ENCODE results near the gene OR56A4.

Gene OR56A4

GRCh38 chr11:6006846-6007245 lies at the start of gene OR56A4:
Gene OR56A4, minus strand, starts transcription at chr11:6006946. Its CDS starts 3,954 bp downstream, at chr11:6002992.
- Mint-ChIP-seq H3K9me3 (ENCODE audit: low read depth) (no peaks in the 10 kb centered on the region), H3K36me3 (no peaks in the 10 kb centered on the region), H3K4me1 (ENCODE audit: low read depth) (no peaks in the 10 kb centered on the region)

GRCh38 chr11:6055569-6055968 lies 48.8 kb upstream of the OR56A4 start:
- Mint-ChIP-seq H3K27me3 (peaks cover 10% of the 10 kb centered on the region), H3K4me1 (ENCODE audit: low read depth) (no peaks in the 10 kb centered on the region), H3K27ac (no peak overlapping the region), H3K4me3 (no peak overlapping the region), H3K36me3 (no peaks in the 10 kb centered on the region), H3K9me3 (ENCODE audit: low read depth) (no peaks in the 10 kb centered on the region)

More at GRCh38 chr11:6006846-6007245, at the start of gene OR56A4:
- no peak within 1 kb of the TSS for H3K27ac Mint-ChIP-seq
- H3K27me3 Mint-ChIP-seq: peaks cover 8% of the 10 kb centered on the region
- no peak within 1 kb of the TSS for H3K4me3 Mint-ChIP-seq

GRCh38 chr11:6052374-6052773 lies 45.6 kb upstream of the OR56A4 start:
- Mint-ChIP-seq H3K9me3 (ENCODE audit: low read depth) (no peaks in the 10 kb centered on the region), H3K27ac (no peak overlapping the region), H3K36me3 (no peaks in the 10 kb centered on the region), H3K4me1 (ENCODE audit: low read depth) (no peaks in the 10 kb centered on the region), H3K4me3 (no peak overlapping the region), H3K27me3 (peaks cover 15% of the 10 kb centered on the region)

GRCh38 chr11:6040874-6041273 lies 34.1 kb upstream of the OR56A4 start:
- Mint-ChIP-seq H3K9me3 (ENCODE audit: low read depth) (no peaks in the 10 kb centered on the region), H3K4me3 (no peak overlapping the region), H3K27me3 (peaks cover 4% of the 10 kb centered on the region), H3K27ac (no peak overlapping the region), H3K36me3 (no peaks in the 10 kb centered on the region), H3K4me1 (ENCODE audit: low read depth) (no peaks in the 10 kb centered on the region)

- Mint-ChIP-seq H3K27me3 (peaks cover 12% of the 10 kb centered on the region), H3K36me3 (no peaks in the 10 kb centered on the region), H3K4me3 (no peak within 1 kb of the TSS), H3K27ac (no peak within 1 kb of the TSS), H3K9me3 (ENCODE audit: low read depth) (no peaks in the 10 kb centered on the region), H3K4me1 (ENCODE audit: low read depth) (no peaks in the 10 kb centered on the region)
These were observed 24.1 kb upstream of the OR56A4 start, which contains the start of gene OR56A1 for GRCh38 chr11:6030708-6031405. Gene OR56A1, minus strand, starts transcription at chr11:6030758. Its CDS starts 3,066 bp downstream, at chr11:6027692.

- H3K36me3 Mint-ChIP-seq: no peaks in the 10 kb centered on the region
- H3K4me1 Mint-ChIP-seq (ENCODE audit: low read depth): no peaks in the 10 kb centered on the region
- no peak overlapping the region for H3K27ac Mint-ChIP-seq
- H3K27me3 Mint-ChIP-seq: peaks cover 9% of the 10 kb centered on the region
- H3K4me3 Mint-ChIP-seq: no peak overlapping the region
- H3K9me3 Mint-ChIP-seq (ENCODE audit: low read depth): no peaks in the 10 kb centered on the region
These were observed 20.8 kb upstream of the OR56A4 start for GRCh38 chr11:6027501-6027900.

- no peaks in the 10 kb centered on the region for H3K36me3 Mint-ChIP-seq
- no peaks in the 10 kb centered on the region for H3K4me1 Mint-ChIP-seq (ENCODE audit: low read depth)
- no peaks in the 10 kb centered on the region for H3K9me3 Mint-ChIP-seq (ENCODE audit: low read depth)
- peaks cover 9% of the 10 kb centered on the region for H3K27me3 Mint-ChIP-seq
- H3K4me3 Mint-ChIP-seq: no peak overlapping the region
- no peak overlapping the region for H3K27ac Mint-ChIP-seq
These were observed 18.3 kb upstream of the OR56A4 start for GRCh38 chr11:6025056-6025455.

- no peaks in the 10 kb centered on the region for H3K36me3 Mint-ChIP-seq
- no peak overlapping the region for H3K27ac Mint-ChIP-seq
- H3K9me3 Mint-ChIP-seq (ENCODE audit: low read depth): no peaks in the 10 kb centered on the region
- no peaks in the 10 kb centered on the region for H3K4me1 Mint-ChIP-seq (ENCODE audit: low read depth)
- peaks cover 13% of the 10 kb centered on the region for H3K27me3 Mint-ChIP-seq
- H3K4me3 Mint-ChIP-seq: no peak overlapping the region
These were observed 16.2 kb upstream of the OR56A4 start for GRCh38 chr11:6022956-6023355.

- no peaks in the 10 kb centered on the region for H3K4me1 Mint-ChIP-seq (ENCODE audit: low read depth)
- H3K4me3 Mint-ChIP-seq: no peak overlapping the region
- H3K27ac Mint-ChIP-seq: no peak overlapping the region
- H3K9me3 Mint-ChIP-seq (ENCODE audit: low read depth): peaks cover 10% of the 10 kb centered on the region
- peaks cover 2% of the 10 kb centered on the region for H3K36me3 Mint-ChIP-seq
- H3K27me3 Mint-ChIP-seq: peaks cover 14% of the 10 kb centered on the region
These were observed 6.3 kb upstream of the OR56A4 start for GRCh38 chr11:6013042-6013441.

- peaks cover 14% of the 10 kb centered on the region for H3K27me3 Mint-ChIP-seq
- peaks cover 2% of the 10 kb centered on the region for H3K36me3 Mint-ChIP-seq
- no peaks in the 10 kb centered on the region for H3K4me1 Mint-ChIP-seq (ENCODE audit: low read depth)
- H3K4me3 Mint-ChIP-seq: no peak overlapping the region
- peaks cover 7% of the 10 kb centered on the region for H3K9me3 Mint-ChIP-seq (ENCODE audit: low read depth)
- no peak overlapping the region for H3K27ac Mint-ChIP-seq
These were observed 5.4 kb upstream of the OR56A4 start for GRCh38 chr11:6012035-6012668.

GRCh38 chr11:6006395-6006794 lies 351 bp downstream of the OR56A4 start:
- Mint-ChIP-seq H3K4me1 (ENCODE audit: low read depth) (no peaks in the 10 kb centered on the region), H3K36me3 (no peaks in the 10 kb centered on the region), H3K27me3 (peaks cover 8% of the 10 kb centered on the region), H3K4me3 (no peak overlapping the region), H3K9me3 (ENCODE audit: low read depth) (no peaks in the 10 kb centered on the region), H3K27ac (no peak overlapping the region)

- peaks cover 8% of the 10 kb centered on the region for H3K27me3 Mint-ChIP-seq
- H3K4me3 Mint-ChIP-seq: no peak overlapping the region
- no peak overlapping the region for H3K27ac Mint-ChIP-seq
- no peaks in the 10 kb centered on the region for H3K9me3 Mint-ChIP-seq (ENCODE audit: low read depth)
- no peaks in the 10 kb centered on the region for H3K4me1 Mint-ChIP-seq (ENCODE audit: low read depth)
- H3K36me3 Mint-ChIP-seq: no peaks in the 10 kb centered on the region
These were observed 4.5 kb downstream of the OR56A4 start for GRCh38 chr11:6002202-6002699.

- Mint-ChIP-seq H3K9me3 (ENCODE audit: low read depth) (no peaks in the 10 kb centered on the region), H3K27me3 (peaks cover 7% of the 10 kb centered on the region), H3K27ac (no peak overlapping the region), H3K4me1 (ENCODE audit: low read depth) (no peaks in the 10 kb centered on the region), H3K36me3 (no peaks in the 10 kb centered on the region), H3K4me3 (no peak overlapping the region)
These were observed 12.0 kb downstream of the OR56A4 start for GRCh38 chr11:5994791-5995190.

GRCh38 chr11:5992604-5993251 lies 14.0 kb downstream of the OR56A4 start:
- Mint-ChIP-seq H3K36me3 (no peaks in the 10 kb centered on the region), H3K27me3 (peaks cover 8% of the 10 kb centered on the region), H3K4me3 (no peak overlapping the region), H3K9me3 (ENCODE audit: low read depth) (peaks cover 4% of the 10 kb centered on the region), H3K27ac (no peak overlapping the region), H3K4me1 (ENCODE audit: low read depth) (no peaks in the 10 kb centered on the region)

GRCh38 chr11:5992150-5992549 lies 14.6 kb downstream of the OR56A4 start:
- Mint-ChIP-seq H3K27me3 (peaks cover 10% of the 10 kb centered on the region), H3K27ac (no peak overlapping the region), H3K4me1 (ENCODE audit: low read depth) (no peaks in the 10 kb centered on the region), H3K9me3 (ENCODE audit: low read depth) (peaks cover 6% of the 10 kb centered on the region), H3K4me3 (no peak overlapping the region), H3K36me3 (no peaks in the 10 kb centered on the region)
